Trophoblast cell (in vitro differentiated cells and primary cell): ENCODE measurements around the gene TMSB4X. TPM values are rescaled to one million over a fixed set of nuclear protein-coding genes. Genes with fewer than 3 reads are reported as not detected.

ENCODE experiments used
- DNase-seq, 2 donors: peaks; one replicate each; pipeline ENCODE4 v3.0.0-alpha.2; 2016
- H2AFZ ChIP-seq: 2 replicates; pipeline ENCODE4 v1.6.1; 2013; ENCODE audit warnings: low read length, moderate library complexity, mild to moderate bottlenecking; ENCODE audit not compliant: insufficient read depth, poor library complexity
- H2AK5ac ChIP-seq: 2 replicates; pipeline ENCODE4 v1.6.1; 2013; ENCODE audit warnings: mild to moderate bottlenecking, low read length
- H2BK120ac ChIP-seq: 2 replicates; pipeline ENCODE4 v1.6.1; 2013; ENCODE audit warnings: low read length, mild to moderate bottlenecking, moderate library complexity; ENCODE audit not compliant: insufficient read depth, poor library complexity
- H2BK12ac ChIP-seq: 2 replicates; pipeline ENCODE4 v1.6.1; 2013; ENCODE audit warnings: mild to moderate bottlenecking, low read length, moderate library complexity
- H2BK5ac ChIP-seq: 2 replicates; pipeline ENCODE4 v1.6.1; 2013; ENCODE audit warnings: low read length, low read depth, moderate library complexity, mild to moderate bottlenecking; ENCODE audit not compliant: poor library complexity
- H3K14ac ChIP-seq: 2 replicates; pipeline ENCODE4 v1.6.1; 2013; ENCODE audit warnings: mild to moderate bottlenecking, low read length
- H3K18ac ChIP-seq: 2 replicates; pipeline ENCODE4 v1.6.1; 2013; ENCODE audit warnings: mild to moderate bottlenecking, low read length
- H3K23ac ChIP-seq: 2 replicates; pipeline ENCODE4 v1.6.1; 2013; ENCODE audit warnings: low read length
- H3K27ac ChIP-seq: 2 replicates; pipeline ENCODE4 v1.5.1; 2013; ENCODE audit warnings: low read depth, mild to moderate bottlenecking, inconsistent platforms, low read length, moderate library complexity
- H3K27me3 ChIP-seq: 2 replicates; pipeline ENCODE4 v1.6.1; 2013; ENCODE audit warnings: inconsistent platforms, mild to moderate bottlenecking, low read length, moderate library complexity; ENCODE audit not compliant: insufficient read depth
- H3K36me3 ChIP-seq, 2 experiments: 1 replicate in 1 of 2; 2 replicates in 1 of 2; pipeline ENCODE4 v1.6.1; 2013; ENCODE audit warnings: low read length in 2 of 2, mild to moderate bottlenecking in 2 of 2, moderate library complexity in 1 of 2; ENCODE audit not compliant: insufficient read depth in 2 of 2, control insufficient read depth in 1 of 2
- H3K4ac ChIP-seq: 2 replicates; pipeline ENCODE4 v1.6.1; 2013; ENCODE audit warnings: low read depth, mild to moderate bottlenecking, low read length, moderate library complexity
- H3K4me1 ChIP-seq, 2 experiments: 1 replicate in 1 of 2; 2 replicates in 1 of 2; pipeline ENCODE4 v1.6.1; 2013; ENCODE audit warnings: low read length in 2 of 2, mild to moderate bottlenecking in 2 of 2, moderate library complexity in 1 of 2; ENCODE audit not compliant: insufficient read depth in 2 of 2, control insufficient read depth in 1 of 2
- H3K4me2 ChIP-seq: 2 replicates; pipeline ENCODE4 v1.6.1; 2013; ENCODE audit warnings: inconsistent platforms, mild to moderate bottlenecking, low read length, moderate library complexity
- H3K4me3 ChIP-seq: 2 replicates; pipeline ENCODE4 v1.5.1; 2013; ENCODE audit warnings: mild to moderate bottlenecking, low read depth, low read length, inconsistent platforms
- H3K79me1 ChIP-seq: one replicate; pipeline ENCODE4 v1.6.1; 2013; ENCODE audit warnings: low read length
- H3K79me2 ChIP-seq: 2 replicates; pipeline ENCODE4 v1.6.1; 2013; ENCODE audit warnings: low read length, mild to moderate bottlenecking; ENCODE audit not compliant: control insufficient read depth, insufficient read depth, poor library complexity
- H3K9ac ChIP-seq: 2 replicates; pipeline ENCODE4 v1.6.1; 2013; ENCODE audit warnings: mild to moderate bottlenecking, low read length
- H3K9me3 ChIP-seq: 2 replicates; pipeline ENCODE4 v1.6.1; 2013; ENCODE audit warnings: low read depth, mild to moderate bottlenecking, control low read depth, inconsistent platforms, low read length; ENCODE audit not compliant: insufficient read depth
- H4K12ac ChIP-seq: 2 replicates; pipeline ENCODE4 v1.6.1; 2013; ENCODE audit warnings: low read depth, mild to moderate bottlenecking, low read length, moderate library complexity
- H4K8ac ChIP-seq: 2 replicates; pipeline ENCODE4 v1.6.1; 2013; ENCODE audit warnings: low read depth, mild to moderate bottlenecking, low read length, moderate library complexity
- H4K91ac ChIP-seq: one replicate; pipeline ENCODE4 v1.6.1; 2013; ENCODE audit warnings: low read depth, mild to moderate bottlenecking, low read length, moderate library complexity
- WGBS: extraction: QIAGEN DNeasy Blood & Tissue Kit; methylation state at CpG from one replicate; pipeline ENCODE4 v1.1.7; 2013; ENCODE audit warnings: missing lambda C conversion rate; ENCODE audit not compliant: insufficient read length, insufficient coverage; ENCODE audit errors: extremely low coverage; 5-methylcytosine and 5-hydroxymethylcytosine counted together
- polyA plus RNA-seq: library from polyadenylated mRNA; stranded (reverse); fragments of 200-250 nt; gene quantifications from 2 replicates; pipeline ENCODE4 v1.2.3, GENCODE V29; 2013

The TMSB4X gene
- polyA plus RNA-seq: 2,127 and 2,260 TPM in 2 replicates

DNA sequence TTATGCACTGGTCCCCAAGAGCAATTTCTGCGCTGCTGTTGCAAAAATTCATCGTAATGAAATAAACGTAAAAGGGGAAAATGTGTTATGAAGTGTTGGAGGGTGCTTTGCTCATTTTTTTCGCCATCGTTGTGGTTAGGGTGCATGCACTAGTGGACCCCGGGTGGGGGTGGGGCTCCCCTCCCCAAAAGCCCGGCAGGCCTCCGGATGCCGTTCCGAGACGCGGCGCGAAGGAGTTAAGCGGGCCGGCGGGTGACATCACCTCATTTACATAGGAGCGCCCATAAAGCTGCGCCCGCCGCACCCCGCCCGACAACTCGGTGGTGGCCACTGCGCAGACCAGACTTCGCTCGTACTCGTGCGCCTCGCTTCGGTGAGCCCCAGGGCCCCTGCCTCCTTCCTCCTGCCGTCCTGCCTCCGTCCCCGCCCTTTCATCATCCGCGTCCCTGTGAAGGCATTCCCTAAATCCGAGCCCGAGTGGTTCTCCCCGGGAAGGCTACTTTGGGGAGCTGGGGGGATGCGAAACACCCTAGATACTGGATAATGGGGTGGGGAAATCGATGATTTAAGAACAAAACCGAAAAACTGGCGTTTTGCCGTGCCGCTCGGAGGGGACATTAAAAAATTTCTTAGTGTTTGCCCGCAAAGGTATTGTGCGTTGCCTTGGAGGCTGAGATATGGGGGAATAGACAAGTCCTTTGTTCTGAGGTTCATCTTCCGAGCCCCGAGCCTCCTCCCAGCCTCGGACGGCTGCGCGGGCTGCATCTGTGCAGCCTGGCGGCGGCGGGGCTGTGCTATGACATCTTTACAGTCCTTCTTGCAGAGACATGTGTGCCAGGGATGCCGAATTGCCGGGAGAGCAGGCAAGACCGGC is at the start of gene TMSB4X:
TSS of gene TMSB4X (plus strand) at position 315 of the 874 bp plus-strand sequence.
- Histone ChIP-seq H3K18ac (peak within 1 kb of the TSS; percentile 90), H2AK5ac (peak within 1 kb of the TSS; percentile 94), H3K36me3 (no peaks in the 10 kb centered on the region), H3K4me1 (no peaks in the 10 kb centered on the region), H2BK120ac (peak within 1 kb of the TSS; percentile 80), H2BK5ac (peak within 1 kb of the TSS; percentile 84), H3K4me3 (peak within 1 kb of the TSS; percentile 94), H3K79me1 (peaks cover 16% of the 10 kb centered on the region), H3K23ac (no peak within 1 kb of the TSS), H3K4ac (peak within 1 kb of the TSS; percentile 100), H3K27me3 (no peaks in the 10 kb centered on the region), H3K9ac (peak within 1 kb of the TSS; percentile 97), H3K79me2 (peaks cover 14% of the 10 kb centered on the region), H3K4me2 (peak within 1 kb of the TSS; percentile 58), H4K8ac (peak within 1 kb of the TSS; percentile 90), H3K9me3 (no peaks in the 10 kb centered on the region), H3K14ac (peak within 1 kb of the TSS; percentile 98), H3K27ac (peak within 1 kb of the TSS; percentile 94), H4K91ac (peak within 1 kb of the TSS; percentile 80), H2AFZ (peak within 1 kb of the TSS; percentile 54), H2BK12ac (peak within 1 kb of the TSS; percentile 58), H4K12ac (peak within 1 kb of the TSS; percentile 93)
- no CpG with 5 or more reads among the region's 60 CpGs for WGBS
- DNase-seq: peak in 1 of 2 donors; percentile 31

DNA sequence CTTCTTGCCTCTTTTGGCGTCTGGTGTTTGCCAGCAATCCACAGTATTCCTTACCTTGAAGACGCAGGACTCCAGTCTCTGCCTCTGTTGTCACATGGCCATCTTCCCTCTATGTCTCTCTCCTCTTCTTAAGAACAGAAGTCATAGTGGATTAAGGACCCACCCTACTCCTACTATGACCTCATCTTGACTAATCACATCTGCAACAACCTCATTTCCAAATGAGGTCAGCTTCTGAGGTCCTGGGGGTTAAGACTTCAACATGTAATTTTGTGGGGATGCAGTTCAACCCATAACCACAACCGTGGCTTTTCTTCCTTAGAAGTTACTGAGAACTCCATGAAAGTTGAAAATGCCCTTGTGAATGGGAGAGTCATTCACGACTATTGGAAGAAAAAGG is 45.2 kb upstream of the TMSB4X start:
- Histone ChIP-seq H3K4me2 (no peak overlapping the region), H2BK12ac (no peak overlapping the region), H3K27ac (no peak overlapping the region), H3K4me1 (no peaks in the 10 kb centered on the region), H3K4me3 (no peak overlapping the region), H3K9me3 (peaks cover 1% of the 10 kb centered on the region), H3K9ac (no peak overlapping the region), H2AFZ (no peak overlapping the region), H3K36me3 (no peaks in the 10 kb centered on the region), H3K79me2 (no peaks in the 10 kb centered on the region), H2BK5ac (no peak overlapping the region), H3K18ac (no peak overlapping the region), H3K4ac (no peak overlapping the region), H3K23ac (no peak overlapping the region), H4K91ac (no peak overlapping the region), H2AK5ac (no peak overlapping the region), H3K79me1 (no peaks in the 10 kb centered on the region), H3K27me3 (no peaks in the 10 kb centered on the region), H4K8ac (no peak overlapping the region), H4K12ac (no peak overlapping the region), H2BK120ac (no peak overlapping the region), H3K14ac (no peak overlapping the region)
- no CpG with 5 or more reads among the region's 4 CpGs for WGBS
- no peak for DNase-seq

DNA sequence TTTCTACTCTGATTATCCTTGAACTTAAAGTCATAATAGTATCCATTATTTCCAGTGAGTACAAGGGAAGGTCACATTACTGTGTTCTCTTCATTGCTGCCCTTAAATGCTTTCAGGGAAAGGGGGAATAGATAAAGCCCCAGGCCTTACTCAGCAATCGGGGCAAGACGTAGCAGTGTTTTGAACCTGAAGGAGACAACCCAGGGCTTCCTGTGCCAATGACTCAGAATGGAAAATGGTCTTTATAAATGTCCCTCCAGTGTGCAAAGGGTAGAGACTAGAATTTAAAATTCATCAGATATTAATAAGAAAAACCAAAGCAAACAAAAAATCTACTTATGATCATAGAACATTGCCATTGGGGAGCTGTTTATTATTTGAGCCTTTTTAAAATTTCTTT is 44.8 kb upstream of the TMSB4X start:
- Histone ChIP-seq H3K9me3 (peaks cover 1% of the 10 kb centered on the region), H3K4me1 (no peaks in the 10 kb centered on the region)
- no CpG with 5 or more reads among the region's 2 CpGs for WGBS

DNA sequence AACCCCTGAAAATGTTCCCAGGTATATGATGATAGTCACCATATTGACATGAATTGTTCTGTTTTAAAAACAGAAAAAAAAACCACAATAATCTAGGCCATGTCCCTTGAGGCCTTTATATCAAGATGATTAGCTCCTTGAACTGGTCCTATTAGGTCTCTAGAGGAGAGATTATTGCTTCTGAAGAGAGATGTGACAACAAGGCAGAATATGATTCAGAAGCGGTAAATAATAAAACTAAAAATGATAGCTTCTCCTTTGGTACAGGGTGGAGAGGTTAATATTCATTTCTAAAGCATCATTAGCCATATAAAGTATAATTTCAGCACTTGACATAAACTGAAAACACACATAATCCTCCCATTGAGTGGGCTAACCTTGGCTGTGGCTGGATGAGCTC is 42.7 kb upstream of the TMSB4X start:
- H2BK120ac ChIP-seq: no peak overlapping the region
- H3K9ac ChIP-seq: no peak overlapping the region
- no peaks in the 10 kb centered on the region for H3K4me1 ChIP-seq
- no peak overlapping the region for H3K18ac ChIP-seq
- no peak overlapping the region for H2AK5ac ChIP-seq
- peaks cover 1% of the 10 kb centered on the region for H3K9me3 ChIP-seq
- no peak overlapping the region for H4K12ac ChIP-seq
- H3K14ac ChIP-seq: no peak overlapping the region
- H3K27ac ChIP-seq: no peak overlapping the region
- no peak overlapping the region for H2BK5ac ChIP-seq
- no peaks in the 10 kb centered on the region for H3K36me3 ChIP-seq
- DNase-seq: no peak
- no peak overlapping the region for H3K4ac ChIP-seq
- no CpG with 5 or more reads among the region's 1 CpG for WGBS
- no peaks in the 10 kb centered on the region for H3K79me1 ChIP-seq
- H3K79me2 ChIP-seq: no peaks in the 10 kb centered on the region
- H3K4me2 ChIP-seq: no peak overlapping the region
- no peaks in the 10 kb centered on the region for H3K27me3 ChIP-seq
- no peak overlapping the region for H4K91ac ChIP-seq
- H2BK12ac ChIP-seq: no peak overlapping the region
- H4K8ac ChIP-seq: no peak overlapping the region
- H3K23ac ChIP-seq: no peak overlapping the region
- no peak overlapping the region for H3K4me3 ChIP-seq
- H2AFZ ChIP-seq: no peak overlapping the region

More for the DNA sequence above, 44.8 kb upstream of the TMSB4X start:
- H3K4ac ChIP-seq: no peak overlapping the region
- no peak overlapping the region for H4K91ac ChIP-seq
- H2BK120ac ChIP-seq: no peak overlapping the region
- no peak overlapping the region for H3K14ac ChIP-seq
- no peaks in the 10 kb centered on the region for H3K27me3 ChIP-seq
- no peak for DNase-seq
- H3K4me2 ChIP-seq: no peak overlapping the region
- H4K8ac ChIP-seq: no peak overlapping the region
- H2BK12ac ChIP-seq: no peak overlapping the region
- H3K4me3 ChIP-seq: no peak overlapping the region
- H2BK5ac ChIP-seq: no peak overlapping the region
- no peaks in the 10 kb centered on the region for H3K79me2 ChIP-seq
- no peak overlapping the region for H4K12ac ChIP-seq
- no peaks in the 10 kb centered on the region for H3K79me1 ChIP-seq
- no peak overlapping the region for H3K23ac ChIP-seq
- H2AFZ ChIP-seq: no peak overlapping the region
- H2AK5ac ChIP-seq: no peak overlapping the region
- H3K18ac ChIP-seq: no peak overlapping the region
- no peak overlapping the region for H3K9ac ChIP-seq
- no peak overlapping the region for H3K27ac ChIP-seq
- H3K36me3 ChIP-seq: no peaks in the 10 kb centered on the region
